GM15510 (cell line): ENCODE measurements around the gene CACNA1A.

ENCODE experiments used
- POLR2A ChIP-seq: IDR thresholded peaks from 3 replicates; pipeline ENCODE4 v1.6.1; 2011; ENCODE audit warnings: borderline replicate concordance; ENCODE audit not compliant: insufficient read length; ENCODE audit errors: extremely low read depth

CACNA1A gene

GRCh38 chr19:13211426-13212308, 294.6 kb downstream of the CACNA1A start:
- TF ChIP-seq POLR2A = no peak

GRCh38 chr19:13210941-13211340, 295.3 kb downstream of the CACNA1A start:
- TF ChIP-seq POLR2A = no peak

DNA sequence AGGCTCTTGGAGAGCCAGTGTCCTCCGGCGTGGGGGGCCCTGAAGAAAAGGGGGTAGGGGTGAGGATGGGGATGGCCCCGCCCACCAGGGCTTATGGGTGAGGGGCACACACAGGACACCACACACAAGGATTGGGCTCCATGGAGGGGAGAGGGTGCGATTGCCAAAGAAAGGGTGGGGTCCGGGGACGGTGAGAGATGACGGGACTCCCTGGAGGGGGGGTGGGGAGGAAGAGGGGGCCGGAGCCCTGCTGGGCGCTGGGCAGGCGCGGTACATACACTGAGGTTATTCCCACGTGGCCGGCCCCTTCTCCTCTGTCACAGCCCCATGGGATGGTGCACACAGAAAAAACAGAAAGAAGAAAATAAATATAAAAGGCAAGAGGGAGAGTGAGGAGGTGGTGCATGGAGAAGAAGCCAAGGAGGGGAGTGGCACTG, 295.9 kb downstream of the CACNA1A start:
- TF ChIP-seq POLR2A = no peak

GRCh38 chr19:13209484-13210338, 296.6 kb downstream of the CACNA1A start:
- no peak for TF ChIP-seq POLR2A

GRCh38 chr19:13208672-13209483, 297.4 kb downstream of the CACNA1A start:
- peak; percentile 34 for TF ChIP-seq POLR2A

DNA sequence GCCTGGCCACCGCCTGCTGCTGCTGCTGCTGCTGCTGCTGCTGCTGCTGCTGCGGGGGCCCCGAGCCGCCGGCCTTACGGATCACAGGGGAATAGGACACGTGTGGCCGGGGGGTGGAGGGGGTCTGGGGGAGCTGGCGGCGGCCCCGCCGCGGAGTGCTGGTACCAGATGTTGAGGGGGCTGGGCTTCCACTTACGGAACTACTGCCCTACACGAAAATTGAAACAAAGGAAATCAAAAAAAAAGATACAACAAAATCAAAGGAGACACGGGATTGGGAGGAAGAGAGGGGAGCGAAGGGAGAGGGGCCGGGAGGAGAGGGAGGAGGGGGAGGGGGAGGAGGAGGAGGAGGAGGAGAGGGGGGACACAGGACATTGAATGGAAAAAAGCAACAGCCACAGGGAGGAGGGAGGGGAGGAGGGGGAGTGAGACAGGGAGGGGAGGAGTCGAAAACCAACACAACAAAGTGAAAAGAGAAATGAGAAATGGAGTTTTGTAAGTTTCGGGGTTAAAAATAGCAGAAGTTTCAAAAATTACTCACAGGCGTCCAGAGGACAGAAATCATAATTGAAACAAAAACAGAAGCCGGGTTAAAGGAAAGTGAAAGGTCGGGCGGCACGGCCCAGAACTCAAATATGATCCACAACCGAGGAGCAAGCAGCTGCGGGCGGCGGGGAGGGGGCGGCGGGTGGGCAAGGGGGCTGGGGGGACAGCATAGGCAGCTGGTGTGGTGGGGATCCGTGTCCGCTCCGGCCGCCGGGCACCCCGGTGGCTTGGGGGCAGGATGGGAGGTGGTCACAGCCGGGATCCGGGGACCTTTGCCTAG, 298.2 kb downstream of the CACNA1A start:
- TF ChIP-seq POLR2A = no peak

DNA sequence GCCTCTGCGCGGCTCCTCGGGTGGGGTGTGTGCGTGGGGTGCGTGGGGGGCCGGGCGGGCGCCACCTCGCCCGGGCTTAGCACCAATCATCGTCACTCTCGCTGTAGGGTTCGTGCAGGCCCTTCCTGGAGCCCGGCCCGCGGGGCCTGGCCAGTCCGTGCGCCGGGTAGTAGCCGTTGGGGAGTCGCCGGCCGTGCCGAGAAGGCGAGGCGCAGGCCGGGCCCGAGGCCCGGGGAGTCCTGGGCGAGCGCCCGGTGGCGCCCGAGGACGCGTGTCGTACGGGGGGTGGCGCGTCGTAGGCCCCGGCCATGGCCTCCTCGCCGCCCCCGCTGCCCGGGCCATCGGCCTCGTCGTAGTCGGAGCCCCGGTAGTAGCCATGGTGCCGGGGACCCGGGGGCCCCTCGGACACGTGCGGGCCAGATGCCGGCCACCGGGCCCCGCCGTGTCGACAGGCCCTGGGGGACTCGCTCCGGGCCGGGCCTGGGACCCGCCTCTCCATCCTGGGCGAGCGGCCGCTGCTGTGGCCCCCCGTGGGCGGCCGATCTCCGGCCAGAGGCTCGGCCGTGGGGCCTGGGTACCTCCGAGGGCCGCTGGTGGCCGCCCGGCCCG, 298.9 kb downstream of the CACNA1A start:
- TF ChIP-seq POLR2A = no peak

- TF ChIP-seq POLR2A = no peak
Measured at GRCh38 chr19:13206587-13206986, 299.7 kb downstream of the CACNA1A start.

GRCh38 chr19:13198634-13199033, 307.6 kb downstream of the CACNA1A start:
- TF ChIP-seq POLR2A = no peak

DNA sequence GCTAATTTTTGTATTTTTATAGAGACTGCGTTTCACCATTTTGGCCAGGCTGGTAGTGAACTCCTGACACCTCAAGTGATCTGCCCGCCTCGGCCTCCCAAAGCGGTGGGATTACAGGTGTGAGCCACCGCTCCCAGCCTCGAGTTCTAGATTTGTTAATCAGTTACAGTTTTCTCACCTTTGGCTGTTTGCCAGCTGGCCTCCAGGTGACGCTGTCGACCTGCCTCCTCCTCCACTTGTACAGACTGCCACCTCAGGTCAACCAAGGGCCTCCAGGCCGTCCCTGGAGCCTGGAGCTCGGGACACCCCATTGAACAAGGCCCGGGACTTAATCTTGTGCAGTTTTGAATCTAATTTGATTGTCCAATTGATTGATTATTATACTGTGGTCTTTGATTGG, 310.6 kb downstream of the CACNA1A start:
- TF ChIP-seq POLR2A = no peak

DNA sequence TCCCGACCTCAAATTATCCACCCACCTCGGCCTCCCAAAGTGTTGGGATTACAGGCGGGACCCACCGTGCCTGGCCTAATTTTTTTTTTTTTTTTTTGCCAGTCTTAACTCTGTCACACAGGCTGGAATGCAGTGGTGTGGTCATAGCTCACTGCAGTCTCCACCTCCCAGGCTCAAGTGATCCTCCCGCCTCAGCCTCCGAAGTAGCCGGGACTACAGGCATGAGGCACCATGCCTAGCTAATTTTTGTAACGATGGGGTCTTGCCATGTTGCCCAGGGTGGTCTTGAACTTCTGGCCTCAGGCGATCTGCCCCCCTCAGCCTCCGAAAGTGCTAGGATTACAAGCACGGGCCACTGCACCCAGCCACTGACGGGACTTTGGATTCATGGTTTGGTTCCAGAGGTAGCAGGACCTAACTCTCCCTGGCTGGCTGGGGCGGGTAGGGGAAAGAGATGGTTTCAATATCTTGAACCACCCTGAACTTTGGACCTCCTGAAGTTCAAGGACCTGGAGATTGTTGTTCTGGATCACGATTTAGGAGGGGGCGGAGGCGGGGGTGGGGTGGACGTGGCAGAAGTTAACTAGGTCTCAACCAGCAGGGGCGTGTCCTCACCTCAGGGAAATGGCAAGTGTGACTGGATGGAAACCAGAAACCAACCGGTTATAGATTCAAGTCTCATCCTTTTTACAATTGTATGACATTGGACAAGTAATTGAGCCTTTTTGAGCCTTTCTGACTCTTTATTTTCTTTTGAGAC, 315.3 kb downstream of the CACNA1A start:
- TF ChIP-seq POLR2A = no peak

- no peak for TF ChIP-seq POLR2A
Measured at GRCh38 chr19:13189600-13189999, 316.7 kb downstream of the CACNA1A start.

- TF ChIP-seq POLR2A = no peak
Measured at GRCh38 chr19:13187419-13187818, 318.9 kb downstream of the CACNA1A start.
